SK-N-SH treated with all-trans-retinoic acid at 6 μM for 48 hours (cell line): Measurements from ENCODE around the gene NOS3.

Experiments
- ATAC-seq: fragments of 200-7000 bp; cut with Tn5 transposase; 3 replicates; pipeline ENCODE4 v1.9.1; 2020; ENCODE audit warnings: mild to moderate bottlenecking, moderate library complexity
- BACH2 ChIP-seq: fragments of 250-450 bp; sonication (Bioruptor Pico); IDR thresholded peaks from 2 replicates; pipeline ENCODE4 v1.9.0; 2021; ENCODE audit warnings: mild to moderate bottlenecking, borderline replicate concordance
- CREB5 ChIP-seq: fragments of 250-450 bp; sonication (Bioruptor Pico); IDR thresholded peaks from 2 replicates; pipeline ENCODE4 v1.5.1; 2020; ENCODE audit warnings: low read depth, mild to moderate bottlenecking, moderate library complexity
- CSDC2 ChIP-seq: fragments of 250-450 bp; sonication (Bioruptor Pico); IDR thresholded peaks from 2 replicates; pipeline ENCODE4 v1.5.0; 2020; ENCODE audit warnings: mild to moderate bottlenecking, moderate library complexity
- ESRRG ChIP-seq: fragments of 250-450 bp; sonication (Bioruptor Pico); IDR thresholded peaks from 2 replicates; pipeline ENCODE4 v1.6.1; 2021; ENCODE audit warnings: mild to moderate bottlenecking
- ISL1 ChIP-seq: fragments of 250-450 bp; sonication (Bioruptor Pico); IDR thresholded peaks from 2 replicates; pipeline ENCODE4 v2.1.2; 2022; ENCODE audit warnings: mild to moderate bottlenecking, moderate library complexity
- OSR1 ChIP-seq: fragments of 250-450 bp; sonication (Bioruptor Pico); IDR thresholded peaks from 2 replicates; pipeline ENCODE4 v1.8.0; 2022; ENCODE audit warnings: moderate library complexity, mild to moderate bottlenecking, inconsistent platforms
- PATZ1 ChIP-seq: fragments of 250-450 bp; sonication (Bioruptor Pico); IDR thresholded peaks from 2 replicates; pipeline ENCODE4 v1.8.0; 2020; ENCODE audit warnings: mild to moderate bottlenecking, moderate library complexity, borderline replicate concordance
- POU6F1 ChIP-seq: fragments of 250-450 bp; sonication (Bioruptor Pico); IDR thresholded peaks from 2 replicates; pipeline ENCODE4 v1.8.0; 2021; ENCODE audit warnings: low read depth, mild to moderate bottlenecking, moderate library complexity, borderline replicate concordance
- PPARA ChIP-seq: fragments of 250-450 bp; sonication (Bioruptor Pico); IDR thresholded peaks from 2 replicates; pipeline ENCODE4 v1.5.0; 2020; ENCODE audit warnings: mild to moderate bottlenecking, borderline replicate concordance
- RARB ChIP-seq: fragments of 250-450 bp; sonication (Bioruptor Pico); IDR thresholded peaks from 2 replicates; pipeline ENCODE4 v1.8.0; 2021; ENCODE audit warnings: mild to moderate bottlenecking, moderate library complexity
- SNAI2 ChIP-seq: fragments of 250-450 bp; sonication (Bioruptor Pico); IDR thresholded peaks from 2 replicates; pipeline ENCODE4 v1.5.0; 2020; ENCODE audit warnings: mild to moderate bottlenecking, moderate library complexity
- TCF4 ChIP-seq: fragments of 250-450 bp; sonication (Bioruptor Pico); IDR thresholded peaks from 2 replicates; pipeline ENCODE4 v1.8.0; 2021; ENCODE audit warnings: mild to moderate bottlenecking, moderate library complexity, borderline replicate concordance
- TOX ChIP-seq: fragments of 250-450 bp; sonication (Bioruptor Pico); IDR thresholded peaks from 2 replicates; pipeline ENCODE4 v1.8.0; 2021; ENCODE audit warnings: mild to moderate bottlenecking, moderate library complexity, borderline replicate concordance
- TSHZ2 ChIP-seq: fragments of 250-450 bp; sonication (Bioruptor Pico); IDR thresholded peaks from 2 replicates; pipeline ENCODE4 v1.5.0; 2020; ENCODE audit warnings: mild to moderate bottlenecking, moderate library complexity
- ZC3H10 ChIP-seq: fragments of 250-450 bp; sonication (Bioruptor Pico); IDR thresholded peaks from 2 replicates; pipeline ENCODE4 v1.5.1; 2021; ENCODE audit warnings: mild to moderate bottlenecking, moderate library complexity
- ZFP3 ChIP-seq: fragments of 250-450 bp; sonication (Bioruptor Pico); IDR thresholded peaks from 2 replicates; pipeline ENCODE4 v1.5.0; 2020; ENCODE audit warnings: mild to moderate bottlenecking, moderate library complexity
- ZFP30 ChIP-seq: fragments of 450-650 bp; formaldehyde crosslinking; IDR thresholded peaks from 2 replicates; pipeline ENCODE4 v1.5.0; 2022; ENCODE audit warnings: mild to moderate bottlenecking, moderate library complexity
- ZNF70 ChIP-seq: fragments of 450-650 bp; formaldehyde crosslinking; IDR thresholded peaks from 2 replicates; pipeline ENCODE4 v1.5.0; 2020; ENCODE audit warnings: mild to moderate bottlenecking, moderate library complexity
- ZNF8 ChIP-seq: fragments of 450-650 bp; formaldehyde crosslinking; IDR thresholded peaks from 2 replicates; pipeline ENCODE4 v1.5.0; 2020; ENCODE audit warnings: mild to moderate bottlenecking, moderate library complexity

The NOS3 gene

GRCh38 chr7:151013356-151013732 is 22.5 kb downstream of the NOS3 start:
- ATAC-seq = peak; percentile 50
- TF ChIP-seq TOX (CRISPR knock-in tag) (no peak), SNAI2 (no peak), POU6F1 (no peak)

GRCh38 chr7:151013733-151014497 is 23.1 kb downstream of the NOS3 start:
- TF ChIP-seq ZNF70 (CRISPR knock-in tag) (peak; percentile 47; the same call in 1 of the 2 replicates), ISL1 (no peak), TOX (CRISPR knock-in tag) (no peak)
- peak; percentile 51 for ATAC-seq

GRCh38 chr7:151014950-151015349 is 24.1 kb downstream of the NOS3 start:
- TF ChIP-seq CREB5 (CRISPR knock-in tag) = no peak
- ATAC-seq = no peak

GRCh38 chr7:151015967-151016366 is 25.1 kb downstream of the NOS3 start:
- ATAC-seq = no peak
- TF ChIP-seq TCF4 (CRISPR knock-in tag) (no peak), TSHZ2 (no peak), PPARA (CRISPR knock-in tag) (no peak), ZC3H10 (CRISPR knock-in tag) (no peak), RARB (no peak), PATZ1 (CRISPR knock-in tag) (no peak), ZNF8 (CRISPR knock-in tag) (no peak), TOX (CRISPR knock-in tag) (no peak), CSDC2 (CRISPR knock-in tag) (no peak), ZFP30 (CRISPR knock-in tag) (no peak), ZFP3 (no peak), OSR1 (CRISPR knock-in tag) (no peak), CREB5 (CRISPR knock-in tag) (no peak), BACH2 (CRISPR knock-in tag) (no peak), ESRRG (CRISPR knock-in tag) (no peak)
